ENCODE results near the gene ANO9. TPM values are rescaled to one million over a fixed set of nuclear protein-coding genes. Genes with fewer than 3 reads are reported as not detected.

The ANO9 gene
- total RNA-seq, 1 donor from 2014 or later, result 21.6 TPM

- peak; percentile 67 to 83 for ATAC-seq
- Histone ChIP-seq H3K4me3 (no peak overlapping the region), H3K36me3 (peaks cover 34% of the 10 kb centered on the region), H3K27me3 (ENCODE audit: low read depth) (no peaks in the 10 kb centered on the region), H3K27ac (peak overlapping the region; percentile 53), H3K4me1 (no peaks in the 10 kb centered on the region), H3K9me3 (no peaks in the 10 kb centered on the region)
- intact Hi-C loops (cut with DNase I), result no loop called here
- peak; percentile 53 for DNase-seq
- TF ChIP-seq CTCF (IDR thresholded peaks at IDR 0.05), result no peak
These were observed 18.8 kb upstream of the ANO9 start for GRCh38 chr11:460331-461199.

- DNase-seq, result peak; percentile 30
- Histone ChIP-seq H3K4me1 (no peaks in the 10 kb centered on the region), H3K4me3 (no peak overlapping the region), H3K27ac (peak overlapping the region; percentile 53), H3K27me3 (ENCODE audit: low read depth) (no peaks in the 10 kb centered on the region), H3K36me3 (peaks cover 34% of the 10 kb centered on the region), H3K9me3 (no peaks in the 10 kb centered on the region)
- ATAC-seq, result peak in 1 of 2 donors; percentile 16
- intact Hi-C loops (cut with DNase I), result no loop called here
- TF ChIP-seq CTCF (IDR thresholded peaks at IDR 0.05), result no peak
These were observed 17.9 kb upstream of the ANO9 start for GRCh38 chr11:459511-460220.

GRCh38 chr11:457111-457760 is 15.4 kb upstream of the ANO9 start:
- Histone ChIP-seq H3K36me3 (peaks cover 48% of the 10 kb centered on the region), H3K4me1 (peaks cover 1% of the 10 kb centered on the region), H3K27me3 (ENCODE audit: low read depth) (no peaks in the 10 kb centered on the region), H3K4me3 (no peak overlapping the region), H3K27ac (no peak overlapping the region), H3K9me3 (no peaks in the 10 kb centered on the region)
- ATAC-seq (no peak), DNase-seq (no peak)
- TF ChIP-seq CTCF (IDR thresholded peaks at IDR 0.05), result no peak
- intact Hi-C loops (cut with DNase I), result no loop called here

- no peak overlapping the region for H3K4me3 ChIP-seq
- intact Hi-C loops (cut with DNase I), result no loop called here
- no peaks in the 10 kb centered on the region for H3K27me3 ChIP-seq (ENCODE audit: low read depth)
- H3K27ac ChIP-seq, result no peak overlapping the region
- H3K9me3 ChIP-seq, result no peaks in the 10 kb centered on the region
- peaks cover 8% of the 10 kb centered on the region for H3K4me1 ChIP-seq
- no peak for ATAC-seq
- DNase-seq, result no peak
- H3K36me3 ChIP-seq, result peaks cover 46% of the 10 kb centered on the region
- no peak for TF ChIP-seq CTCF (IDR thresholded peaks at IDR 0.05)
These were observed 14.7 kb upstream of the ANO9 start for GRCh38 chr11:456533-456932.

GRCh38 chr11:455566-456147 is 13.8 kb upstream of the ANO9 start:
- Histone ChIP-seq H3K27ac (no peak overlapping the region), H3K36me3 (peaks cover 37% of the 10 kb centered on the region), H3K27me3 (ENCODE audit: low read depth) (no peaks in the 10 kb centered on the region), H3K9me3 (no peaks in the 10 kb centered on the region), H3K4me1 (peaks cover 15% of the 10 kb centered on the region), H3K4me3 (no peak overlapping the region)
- intact Hi-C loops (cut with DNase I), result no loop called here
- ATAC-seq, result no peak
- TF ChIP-seq CTCF (IDR thresholded peaks at IDR 0.05), result no peak
- DNase-seq, result no peak
